Measurements from ENCODE around the gene TOP2A.

DNA sequence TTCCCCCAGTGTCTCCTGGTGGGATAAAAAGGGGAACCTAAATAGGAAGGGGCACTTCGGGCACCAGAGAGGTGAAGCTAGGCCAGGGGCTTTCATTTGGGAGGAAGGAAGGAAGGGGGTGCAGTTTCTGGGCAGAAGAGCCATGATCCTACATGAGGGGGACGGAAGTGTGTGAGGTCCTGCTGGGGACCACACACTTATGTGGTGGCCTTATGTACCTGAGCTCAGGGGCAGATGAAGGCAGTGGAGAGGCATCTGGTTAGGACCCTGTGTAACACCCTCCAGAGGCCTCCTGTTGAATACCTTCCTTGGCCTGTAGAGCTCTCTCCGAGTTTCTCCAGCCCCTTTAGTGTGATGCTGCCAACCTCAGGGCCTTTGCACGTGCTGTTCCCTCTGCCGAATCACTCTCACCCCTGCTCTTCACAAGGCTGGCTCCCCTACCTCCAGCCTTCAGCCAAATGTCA, 46.7 kb upstream of the TOP2A start:
- no peak for TF ChIP-seq POLR2A (IDR thresholded peaks at IDR 0.05)
- TF ChIP-seq, protein P1, sequence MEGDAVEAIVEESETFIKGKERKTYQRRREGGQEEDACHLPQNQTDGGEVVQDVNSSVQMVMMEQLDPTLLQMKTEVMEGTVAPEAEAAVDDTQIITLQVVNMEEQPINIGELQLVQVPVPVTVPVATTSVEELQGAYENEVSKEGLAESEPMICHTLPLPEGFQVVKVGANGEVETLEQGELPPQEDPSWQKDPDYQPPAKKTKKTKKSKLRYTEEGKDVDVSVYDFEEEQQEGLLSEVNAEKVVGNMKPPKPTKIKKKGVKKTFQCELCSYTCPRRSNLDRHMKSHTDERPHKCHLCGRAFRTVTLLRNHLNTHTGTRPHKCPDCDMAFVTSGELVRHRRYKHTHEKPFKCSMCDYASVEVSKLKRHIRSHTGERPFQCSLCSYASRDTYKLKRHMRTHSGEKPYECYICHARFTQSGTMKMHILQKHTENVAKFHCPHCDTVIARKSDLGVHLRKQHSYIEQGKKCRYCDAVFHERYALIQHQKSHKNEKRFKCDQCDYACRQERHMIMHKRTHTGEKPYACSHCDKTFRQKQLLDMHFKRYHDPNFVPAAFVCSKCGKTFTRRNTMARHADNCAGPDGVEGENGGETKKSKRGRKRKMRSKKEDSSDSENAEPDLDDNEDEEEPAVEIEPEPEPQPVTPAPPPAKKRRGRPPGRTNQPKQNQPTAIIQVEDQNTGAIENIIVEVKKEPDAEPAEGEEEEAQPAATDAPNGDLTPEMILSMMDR (IDR thresholded peaks at IDR 0.05), result no peak
